ENCODE results near the gene AREG.

Gene AREG

GRCh38 chr4:74408639-74409038 lies 36.3 kb upstream of the AREG start:
- no peak for TF ChIP-seq CTCF (IDR thresholded peaks at IDR 0.05; ENCODE audit: low read depth, low read length, missing control alignments)
- no peak overlapping the region for H3K4me3 ChIP-seq (ENCODE audit: low read depth, low read length)
- no peak for DNase-seq (ENCODE audit: low read depth)

GRCh38 chr4:74410272-74410671 lies 34.7 kb upstream of the AREG start:
- DNase-seq (ENCODE audit: low read depth) = no peak
- H3K4me3 ChIP-seq (ENCODE audit: low read depth, low read length) = no peak overlapping the region
- TF ChIP-seq CTCF (IDR thresholded peaks at IDR 0.05; ENCODE audit: low read depth, low read length, missing control alignments) = no peak

- no peak for TF ChIP-seq CTCF (IDR thresholded peaks at IDR 0.05; ENCODE audit: low read depth, low read length, missing control alignments)
- DNase-seq (ENCODE audit: low read depth) = no peak
- no peak overlapping the region for H3K4me3 ChIP-seq (ENCODE audit: low read depth, low read length)
Observed at GRCh38 chr4:74412225-74412624, 32.7 kb upstream of the AREG start.

- DNase-seq (ENCODE audit: low read depth) = no peak
- H3K4me3 ChIP-seq (ENCODE audit: low read depth, low read length) = no peak overlapping the region
- no peak for TF ChIP-seq CTCF (IDR thresholded peaks at IDR 0.05; ENCODE audit: low read depth, low read length, missing control alignments)
Observed at GRCh38 chr4:74413265-74413664, 31.7 kb upstream of the AREG start.

- no peak for TF ChIP-seq CTCF (IDR thresholded peaks at IDR 0.05; ENCODE audit: low read depth, low read length, missing control alignments)
Observed at GRCh38 chr4:74414149-74414809, 30.7 kb upstream of the AREG start.

GRCh38 chr4:74415602-74416300 lies 29.2 kb upstream of the AREG start:
- H3K4me3 ChIP-seq (ENCODE audit: low read depth, low read length) = no peak overlapping the region
- no peak for DNase-seq (ENCODE audit: low read depth)
- TF ChIP-seq CTCF (IDR thresholded peaks at IDR 0.05; ENCODE audit: low read depth, low read length, missing control alignments) = no peak

More at GRCh38 chr4:74414149-74414809, 30.7 kb upstream of the AREG start:
- no peak for DNase-seq (ENCODE audit: low read depth)
- no peak overlapping the region for H3K4me3 ChIP-seq (ENCODE audit: low read depth, low read length)

Measured in GM12864 (cell line).